ENCODE data around the gene TMEM150A.
"Not testable (repeated sequence)": the region's sequence is repeated elsewhere in the genome, so short reads cannot be mapped to it uniquely, and the experiment has no call there.

TMEM150A gene

GRCh38 chr2:85560812-85561279 lies 41.7 kb downstream of the TMEM150A start:
- Histone ChIP-seq H3K27me3 (ENCODE audit: low read length) (no peaks in the 10 kb centered on the region), H3K27ac (ENCODE audit: low read depth, low read length) (no peak overlapping the region), H3K4me3 (ENCODE audit: insufficient read depth, low read length, poor library complexity, severe bottlenecking) (peak overlapping the region; percentile 74), H2AFZ (ENCODE audit: low read depth, low read length, severe bottlenecking) (peak overlapping the region; percentile 83), H3K9me3 (ENCODE audit: insufficient read depth, low read length) (no peaks in the 10 kb centered on the region), H3K36me3 (ENCODE audit: low read length) (no peaks in the 10 kb centered on the region; the same call in 1 of the 2 replicates), H3K9ac (ENCODE audit: low read length) (peak overlapping the region; percentile 69), H3K79me2 (ENCODE audit: insufficient read depth, low read length) (peaks cover 25% of the 10 kb centered on the region), H3F3A (ENCODE audit: insufficient read depth) (0 out of 2 replicates have a peak, but pooled peaks cover 5% of the 10 kb centered on the region), H4K20me1 (ENCODE audit: low read depth, low read length) (no peaks in the 10 kb centered on the region), H3K4me2 (ENCODE audit: low read depth, low read length, poor library complexity, severe bottlenecking) (peak overlapping the region; percentile 87), H3K9me2 (replicated peaks; ENCODE audit: insufficient read depth, low read length) (no peaks in the 10 kb centered on the region)
- TF ChIP-seq CTCF (IDR thresholded peaks at IDR 0.05; ENCODE audit: insufficient read depth, low read length, poor library complexity, severe bottlenecking) (no peak), EZH2phosphoT487 (conservative IDR thresholded peaks at IDR 0.05; ENCODE audit: low read length) (no peak)

DNA sequence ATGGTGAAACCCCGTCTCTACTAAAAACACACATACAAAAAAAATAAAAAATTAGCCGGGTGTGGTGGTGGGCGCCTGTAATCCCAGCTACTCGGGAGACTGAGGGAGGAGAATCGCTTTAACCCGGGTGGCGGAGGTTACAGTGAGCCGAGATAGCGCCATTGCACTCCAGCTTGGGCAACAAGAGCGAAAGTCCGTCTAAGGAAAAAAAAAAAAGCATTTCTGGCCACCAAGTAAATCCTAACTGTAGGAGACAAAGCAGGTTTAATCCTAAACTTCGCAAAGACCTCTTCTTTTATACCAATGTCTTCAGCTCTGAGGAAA lies 42.1 kb downstream of the TMEM150A start:
- peak overlapping the region; percentile 74 for H3K4me3 ChIP-seq (ENCODE audit: insufficient read depth, low read length, poor library complexity, severe bottlenecking)
- H3K27me3 ChIP-seq (ENCODE audit: low read length); H2AFZ ChIP-seq (ENCODE audit: low read depth, low read length, severe bottlenecking); H3K36me3 ChIP-seq (ENCODE audit: low read length); H3K9me3 ChIP-seq (ENCODE audit: insufficient read depth, low read length); H3F3A ChIP-seq (ENCODE audit: insufficient read depth); H4K20me1 ChIP-seq (ENCODE audit: low read depth, low read length); H3K27ac ChIP-seq (ENCODE audit: low read depth, low read length); H3K9me2 ChIP-seq (replicated peaks; ENCODE audit: insufficient read depth, low read length): not testable (repeated sequence)
- H3K79me2 ChIP-seq (ENCODE audit: insufficient read depth, low read length): peaks cover 25% of the 10 kb centered on the region
- H3K9ac ChIP-seq (ENCODE audit: low read length): peak overlapping the region; percentile 69
- H3K4me2 ChIP-seq (ENCODE audit: low read depth, low read length, poor library complexity, severe bottlenecking): peak overlapping the region; percentile 87

- Histone ChIP-seq H2AFZ (ENCODE audit: low read depth, low read length, severe bottlenecking) (no peak overlapping the region), H3F3A (ENCODE audit: insufficient read depth) (no peaks in the 10 kb centered on the region), H3K36me3 (ENCODE audit: low read length) (no peaks in the 10 kb centered on the region; the same call in 1 of the 2 replicates), H3K27ac (ENCODE audit: low read depth, low read length) (no peak overlapping the region), H3K4me3 (ENCODE audit: insufficient read depth, low read length, poor library complexity, severe bottlenecking) (no peak overlapping the region), H3K9ac (ENCODE audit: low read length) (no peak overlapping the region), H4K20me1 (ENCODE audit: low read depth, low read length) (no peaks in the 10 kb centered on the region), H3K4me2 (ENCODE audit: low read depth, low read length, poor library complexity, severe bottlenecking) (no peak overlapping the region), H3K27me3 (ENCODE audit: low read length) (no peaks in the 10 kb centered on the region), H3K9me3 (ENCODE audit: insufficient read depth, low read length) (no peaks in the 10 kb centered on the region), H3K79me2 (ENCODE audit: insufficient read depth, low read length) (peaks cover 25% of the 10 kb centered on the region), H3K9me2 (replicated peaks; ENCODE audit: insufficient read depth, low read length) (no peaks in the 10 kb centered on the region)
- no peak for TF ChIP-seq EZH2phosphoT487 (conservative IDR thresholded peaks at IDR 0.05; ENCODE audit: low read length)
- TF ChIP-seq CTCF (IDR thresholded peaks at IDR 0.05; ENCODE audit: insufficient read depth, low read length, poor library complexity, severe bottlenecking): no peak
These were observed 44.3 kb downstream of the TMEM150A start for GRCh38 chr2:85558160-85558559.

DNA sequence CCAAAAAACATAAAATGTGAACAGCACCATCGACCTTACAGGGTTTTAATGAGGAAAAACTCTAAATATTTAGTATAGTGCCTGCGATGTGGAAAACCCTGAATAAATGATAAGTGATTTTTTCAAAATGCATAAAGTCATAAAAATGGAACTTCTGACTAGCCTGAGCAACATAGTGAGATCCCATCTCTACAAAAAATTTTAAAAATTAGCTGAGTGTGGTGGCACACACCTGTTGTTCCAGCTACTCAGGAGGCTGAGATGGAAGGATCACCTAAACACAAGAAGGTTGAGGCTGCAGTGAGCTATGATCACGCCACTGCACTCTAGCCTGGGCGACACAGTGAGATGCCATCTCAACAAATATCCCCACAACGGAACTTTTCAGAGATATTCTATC lies 45.4 kb downstream of the TMEM150A start:
- Histone ChIP-seq H4K20me1 (ENCODE audit: low read depth, low read length) (no peaks in the 10 kb centered on the region), H2AFZ (ENCODE audit: low read depth, low read length, severe bottlenecking) (no peak overlapping the region), H3K36me3 (ENCODE audit: low read length) (no peaks in the 10 kb centered on the region; the same call in 1 of the 2 replicates), H3K27me3 (ENCODE audit: low read length) (no peaks in the 10 kb centered on the region), H3K9me3 (ENCODE audit: insufficient read depth, low read length) (no peaks in the 10 kb centered on the region), H3K9ac (ENCODE audit: low read length) (no peak overlapping the region), H3K27ac (ENCODE audit: low read depth, low read length) (no peak overlapping the region), H3K79me2 (ENCODE audit: insufficient read depth, low read length) (peaks cover 25% of the 10 kb centered on the region), H3F3A (ENCODE audit: insufficient read depth) (no peaks in the 10 kb centered on the region), H3K9me2 (replicated peaks; ENCODE audit: insufficient read depth, low read length) (no peaks in the 10 kb centered on the region), H3K4me2 (ENCODE audit: low read depth, low read length, poor library complexity, severe bottlenecking) (no peak overlapping the region), H3K4me3 (ENCODE audit: insufficient read depth, low read length, poor library complexity, severe bottlenecking) (no peak overlapping the region)
- TF ChIP-seq CTCF (IDR thresholded peaks at IDR 0.05; ENCODE audit: insufficient read depth, low read length, poor library complexity, severe bottlenecking): no peak
- TF ChIP-seq EZH2phosphoT487 (conservative IDR thresholded peaks at IDR 0.05; ENCODE audit: low read length): no peak
